Measurements from ENCODE around the gene RGMB. TPM values are rescaled to one million over a fixed set of nuclear protein-coding genes. Genes with fewer than 3 reads are reported as not detected.

The RGMB gene
- total and polyA plus RNA-seq, 2 donors: 1.7 to 4.1 TPM

DNA sequence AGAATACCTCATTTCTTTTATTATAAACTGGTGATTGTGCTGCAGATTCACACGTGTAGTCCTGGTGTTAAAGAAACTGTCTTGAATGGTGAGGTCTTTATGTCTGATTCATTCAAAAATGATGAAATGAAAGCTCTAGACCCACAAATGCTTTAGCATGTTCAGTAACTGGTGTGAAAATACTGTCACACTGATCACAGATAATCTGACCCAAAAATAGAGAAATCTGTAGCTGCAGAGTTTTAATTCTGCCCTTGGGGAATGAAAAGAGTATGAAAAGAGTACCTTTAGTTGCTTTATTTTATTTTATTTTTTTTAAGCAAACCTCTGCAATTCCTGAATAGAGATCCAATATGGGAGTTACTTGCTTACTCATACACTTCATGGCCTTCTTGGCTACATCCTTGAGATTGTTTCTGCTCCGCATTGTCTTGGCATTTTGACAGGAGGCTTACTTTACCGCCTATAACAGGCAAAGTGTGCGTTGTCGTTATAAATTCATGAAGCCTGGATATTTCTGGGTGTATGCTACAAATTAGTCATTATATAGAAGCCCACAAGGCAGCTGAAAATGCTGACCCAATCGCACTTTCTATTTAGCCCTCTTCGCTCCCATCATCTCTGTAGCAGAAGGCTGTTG lies 2.7 kb downstream of the RGMB start:
- peaks cover 52 to 71% of the 10 kb centered on the region in 2 donors for H3K27me3 ChIP-seq (ENCODE audit: control insufficient read depth in 2 of 2, insufficient read depth in 1 of 2, low read length in 1 of 2)
- 95% methylated on average over 7 of the region's 7 CpGs for WGBS
- H3K4me3 ChIP-seq (ENCODE audit: low read length in 2 of 2): no peak overlapping the region
- no peak overlapping the region for H3K27ac ChIP-seq (ENCODE audit: low read depth in 1 of 2, low read length in 1 of 2)
- DNase-seq (ENCODE audit: low read depth in 6 of 9, low spot score in 9 of 9): no peak
- H3K36me3 ChIP-seq (ENCODE audit: control insufficient read depth in 2 of 2, insufficient read depth in 2 of 2, low read length in 1 of 2): no peaks in the 10 kb centered on the region
- H3K4me1 ChIP-seq (ENCODE audit: control insufficient read depth in 2 of 2, insufficient read depth in 2 of 2, low read length in 2 of 2): peaks cover 8 to 19% of the 10 kb centered on the region in 2 donors
- H3K9me3 ChIP-seq (ENCODE audit: control insufficient read depth in 2 of 2, insufficient read depth in 1 of 2, low read length in 1 of 2): peaks cover 0 to 1% of the 10 kb centered on the region in 2 donors

- H3K4me1 ChIP-seq (ENCODE audit: control insufficient read depth in 2 of 2, insufficient read depth in 2 of 2, low read length in 2 of 2): peaks cover 6 to 17% of the 10 kb centered on the region in 2 donors
- WGBS: 96% methylated on average over 4 of the region's 4 CpGs
Measured at GRCh38 chr5:98777295-98777694, 3.8 kb downstream of the RGMB start.

DNA sequence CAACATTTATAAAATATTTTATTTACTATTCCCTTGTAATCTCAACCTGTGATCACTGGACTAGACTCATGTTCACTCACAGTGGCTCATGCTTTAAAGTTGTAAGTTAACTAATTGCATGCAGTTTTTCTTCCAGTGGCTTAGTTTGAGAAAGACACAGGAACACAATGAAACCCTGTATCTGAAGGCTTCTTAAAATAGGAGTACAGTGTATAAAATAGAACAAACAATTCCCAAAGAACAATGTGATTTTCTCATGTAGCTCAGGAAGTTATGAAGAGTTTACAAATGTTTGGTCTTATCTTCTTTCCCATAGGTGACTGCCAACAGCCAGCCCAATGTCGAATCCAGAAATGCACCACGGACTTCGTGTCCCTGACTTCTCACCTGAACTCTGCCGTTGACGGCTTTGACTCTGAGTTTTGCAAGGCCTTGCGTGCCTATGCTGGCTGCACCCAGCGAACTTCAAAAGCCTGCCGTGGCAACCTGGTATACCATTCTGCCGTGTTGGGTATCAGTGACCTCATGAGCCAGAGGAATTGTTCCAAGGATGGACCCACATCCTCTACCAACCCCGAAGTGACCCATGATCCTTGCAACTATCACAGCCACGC lies 5.9 kb downstream of the RGMB start:
- Histone ChIP-seq H3K36me3 (ENCODE audit: control insufficient read depth in 2 of 2, insufficient read depth in 2 of 2, low read length in 1 of 2) (no peaks in the 10 kb centered on the region), H3K9me3 (ENCODE audit: control insufficient read depth in 2 of 2, insufficient read depth in 1 of 2, low read length in 1 of 2) (no peaks in the 10 kb centered on the region), H3K27ac (ENCODE audit: low read depth in 1 of 2, low read length in 1 of 2) (no peak overlapping the region), H3K27me3 (ENCODE audit: control insufficient read depth in 2 of 2, insufficient read depth in 1 of 2, low read length in 1 of 2) (peaks cover 24 to 39% of the 10 kb centered on the region in 2 donors), H3K4me1 (ENCODE audit: control insufficient read depth in 2 of 2, insufficient read depth in 2 of 2, low read length in 2 of 2) (peaks cover 3 to 4% of the 10 kb centered on the region in 2 donors), H3K4me3 (ENCODE audit: low read length in 2 of 2) (no peak overlapping the region)
- 98% methylated on average over 11 of the region's 11 CpGs for WGBS
- no peak for DNase-seq (ENCODE audit: low read depth in 6 of 9, low spot score in 9 of 9)

More at GRCh38 chr5:98777295-98777694, 3.8 kb downstream of the RGMB start:
- Histone ChIP-seq H3K9me3 (ENCODE audit: control insufficient read depth in 2 of 2, insufficient read depth in 1 of 2, low read length in 1 of 2) (peaks cover 0 to 1% of the 10 kb centered on the region in 2 donors), H3K27ac (ENCODE audit: low read depth in 1 of 2, low read length in 1 of 2) (no peak overlapping the region), H3K27me3 (ENCODE audit: control insufficient read depth in 2 of 2, insufficient read depth in 1 of 2, low read length in 1 of 2) (peaks cover 45 to 60% of the 10 kb centered on the region in 2 donors), H3K4me3 (ENCODE audit: low read length in 2 of 2) (no peak overlapping the region), H3K36me3 (ENCODE audit: control insufficient read depth in 2 of 2, insufficient read depth in 2 of 2, low read length in 1 of 2) (no peaks in the 10 kb centered on the region)
- no peak for DNase-seq (ENCODE audit: low read depth in 6 of 9, low spot score in 9 of 9)

GRCh38 chr5:98780390-98780789 lies 6.9 kb downstream of the RGMB start:
- WGBS: 90% methylated on average over 3 of the region's 3 CpGs
- H3K36me3 ChIP-seq (ENCODE audit: control insufficient read depth in 2 of 2, insufficient read depth in 2 of 2, low read length in 1 of 2): no peaks in the 10 kb centered on the region
- no peaks in the 10 kb centered on the region for H3K9me3 ChIP-seq (ENCODE audit: control insufficient read depth in 2 of 2, insufficient read depth in 1 of 2, low read length in 1 of 2)
- H3K27me3 ChIP-seq (ENCODE audit: control insufficient read depth in 2 of 2, insufficient read depth in 1 of 2, low read length in 1 of 2): peaks cover 15 to 29% of the 10 kb centered on the region in 2 donors
- no peak overlapping the region for H3K4me3 ChIP-seq (ENCODE audit: low read length in 2 of 2)
- DNase-seq (ENCODE audit: low read depth in 6 of 9, low spot score in 9 of 9): no peak
- H3K4me1 ChIP-seq (ENCODE audit: control insufficient read depth in 2 of 2, insufficient read depth in 2 of 2, low read length in 2 of 2): no peaks in the 10 kb centered on the region
- no peak overlapping the region for H3K27ac ChIP-seq (ENCODE audit: low read depth in 1 of 2, low read length in 1 of 2)

DNA sequence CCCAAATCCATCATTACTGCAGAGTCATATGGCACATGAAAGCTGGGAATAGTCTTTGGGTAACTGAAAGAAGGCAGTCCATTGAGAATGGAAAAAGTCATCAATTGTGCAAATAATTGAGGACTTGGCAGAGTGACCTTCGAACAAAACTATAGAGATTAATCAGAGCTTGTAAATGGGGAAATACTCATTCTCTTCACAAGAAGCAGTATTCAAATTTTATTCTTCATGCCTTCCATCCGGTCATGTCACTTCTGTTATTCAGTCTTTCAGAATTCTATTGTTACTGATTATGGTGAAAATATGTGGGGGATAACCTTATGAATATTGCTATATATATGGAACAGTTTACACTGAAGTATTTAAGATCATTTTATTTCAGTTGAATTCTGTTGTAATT lies 8.1 kb downstream of the RGMB start:
- H3K4me1 ChIP-seq (ENCODE audit: control insufficient read depth in 2 of 2, insufficient read depth in 2 of 2, low read length in 2 of 2): no peaks in the 10 kb centered on the region
- no peaks in the 10 kb centered on the region for H3K9me3 ChIP-seq (ENCODE audit: control insufficient read depth in 2 of 2, insufficient read depth in 1 of 2, low read length in 1 of 2)
- 72% methylated on average over 2 of the region's 2 CpGs for WGBS
- no peak overlapping the region for H3K4me3 ChIP-seq (ENCODE audit: low read length in 2 of 2)
- DNase-seq (ENCODE audit: low read depth in 6 of 9, low spot score in 9 of 9): no peak
- no peaks in the 10 kb centered on the region for H3K36me3 ChIP-seq (ENCODE audit: control insufficient read depth in 2 of 2, insufficient read depth in 2 of 2, low read length in 1 of 2)
- H3K27me3 ChIP-seq (ENCODE audit: control insufficient read depth in 2 of 2, insufficient read depth in 1 of 2, low read length in 1 of 2): peaks cover 5 to 18% of the 10 kb centered on the region in 2 donors
- no peak overlapping the region for H3K27ac ChIP-seq (ENCODE audit: low read depth in 1 of 2, low read length in 1 of 2)

GRCh38 chr5:98781964-98782363 lies 8.5 kb downstream of the RGMB start:
- no peak for DNase-seq (ENCODE audit: low read depth in 6 of 9, low spot score in 9 of 9)

DNA sequence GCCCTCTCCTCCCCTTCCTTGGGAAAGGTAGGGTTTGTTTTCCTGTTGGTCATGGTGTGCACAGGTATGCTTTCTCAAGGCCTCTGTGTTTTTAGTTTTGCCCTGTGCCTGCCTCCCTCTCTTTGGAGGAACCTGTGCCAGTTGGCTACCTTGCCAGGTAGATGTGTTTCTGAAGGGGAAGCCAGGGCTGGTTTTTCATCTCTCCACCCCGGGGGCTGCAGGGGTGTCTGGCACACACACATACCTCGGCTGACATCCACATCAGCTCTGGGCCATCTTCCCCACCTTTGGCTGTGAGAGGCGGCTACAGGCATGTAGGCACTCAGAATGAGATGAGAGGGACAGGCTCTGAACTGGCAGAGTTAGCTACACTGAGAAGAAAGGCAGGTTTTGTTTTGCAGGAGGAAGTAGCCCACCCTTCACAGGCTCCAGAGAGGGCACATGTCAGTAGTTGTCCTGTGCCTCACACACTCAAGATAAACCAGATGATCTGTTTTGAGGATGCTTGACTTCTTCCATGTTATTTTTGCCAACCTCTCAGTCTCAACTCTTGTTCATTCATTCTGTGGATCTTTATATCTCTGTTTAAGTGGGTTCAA lies 9.7 kb downstream of the RGMB start:
- 92% methylated on average over 3 of the region's 3 CpGs for WGBS
- Histone ChIP-seq H3K27me3 (ENCODE audit: control insufficient read depth in 2 of 2, insufficient read depth in 1 of 2, low read length in 1 of 2) (peaks cover 3 to 5% of the 10 kb centered on the region in 2 donors), H3K4me1 (ENCODE audit: control insufficient read depth in 2 of 2, insufficient read depth in 2 of 2, low read length in 2 of 2) (peaks cover 0 to 7% of the 10 kb centered on the region in 2 donors), H3K36me3 (ENCODE audit: control insufficient read depth in 2 of 2, insufficient read depth in 2 of 2, low read length in 1 of 2) (no peaks in the 10 kb centered on the region), H3K4me3 (ENCODE audit: low read length in 2 of 2) (no peak overlapping the region), H3K27ac (ENCODE audit: low read depth in 1 of 2, low read length in 1 of 2) (no peak overlapping the region), H3K9me3 (ENCODE audit: control insufficient read depth in 2 of 2, insufficient read depth in 1 of 2, low read length in 1 of 2) (no peaks in the 10 kb centered on the region)
- DNase-seq (ENCODE audit: low read depth in 6 of 9, low spot score in 9 of 9): no peak

More at GRCh38 chr5:98781964-98782363, 8.5 kb downstream of the RGMB start:
- Histone ChIP-seq H3K4me1 (ENCODE audit: control insufficient read depth in 2 of 2, insufficient read depth in 2 of 2, low read length in 2 of 2) (no peaks in the 10 kb centered on the region), H3K4me3 (ENCODE audit: low read length in 2 of 2) (no peak overlapping the region), H3K36me3 (ENCODE audit: control insufficient read depth in 2 of 2, insufficient read depth in 2 of 2, low read length in 1 of 2) (no peaks in the 10 kb centered on the region), H3K9me3 (ENCODE audit: control insufficient read depth in 2 of 2, insufficient read depth in 1 of 2, low read length in 1 of 2) (no peaks in the 10 kb centered on the region), H3K27me3 (ENCODE audit: control insufficient read depth in 2 of 2, insufficient read depth in 1 of 2, low read length in 1 of 2) (peaks cover 4 to 13% of the 10 kb centered on the region in 2 donors), H3K27ac (ENCODE audit: low read depth in 1 of 2, low read length in 1 of 2) (no peak overlapping the region)
- whole genome bisulfite sequencing: 94% methylated on average over 2 of the region's 2 CpGs

DNA sequence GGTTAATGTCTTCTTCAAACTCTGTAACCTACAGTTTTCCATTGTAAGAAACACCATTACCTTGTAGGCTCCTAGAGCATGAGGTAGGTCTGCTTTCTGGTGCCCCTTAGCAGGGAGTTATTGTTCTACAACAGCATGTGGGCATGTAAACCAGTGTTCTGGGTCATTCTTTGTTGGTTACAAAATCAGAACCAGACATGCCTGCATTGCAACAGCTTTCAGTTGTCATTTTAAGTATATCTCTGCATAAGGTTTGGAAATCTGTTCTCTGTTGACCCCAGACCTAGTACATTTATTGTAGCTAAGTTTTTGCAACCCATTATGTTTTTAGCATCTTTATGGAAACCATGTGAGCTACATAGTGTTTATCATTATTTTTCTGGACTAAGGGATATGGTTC lies 10.9 kb downstream of the RGMB start:
- no peak for DNase-seq (ENCODE audit: low read depth in 6 of 9, low spot score in 9 of 9)
- Histone ChIP-seq H3K27ac (ENCODE audit: low read depth in 1 of 2, low read length in 1 of 2) (no peak overlapping the region), H3K4me1 (ENCODE audit: control insufficient read depth in 2 of 2, insufficient read depth in 2 of 2, low read length in 2 of 2) (peaks cover 0 to 7% of the 10 kb centered on the region in 2 donors), H3K4me3 (ENCODE audit: low read length in 2 of 2) (no peak overlapping the region), H3K9me3 (ENCODE audit: control insufficient read depth in 2 of 2, insufficient read depth in 1 of 2, low read length in 1 of 2) (no peaks in the 10 kb centered on the region), H3K36me3 (ENCODE audit: control insufficient read depth in 2 of 2, insufficient read depth in 2 of 2, low read length in 1 of 2) (no peaks in the 10 kb centered on the region), H3K27me3 (ENCODE audit: control insufficient read depth in 2 of 2, insufficient read depth in 1 of 2, low read length in 1 of 2) (peaks cover 3 to 5% of the 10 kb centered on the region in 2 donors)

GRCh38 chr5:98785244-98785643 lies 11.8 kb downstream of the RGMB start:
- no peaks in the 10 kb centered on the region for H3K36me3 ChIP-seq (ENCODE audit: control insufficient read depth in 2 of 2, insufficient read depth in 2 of 2, low read length in 1 of 2)
- H3K4me3 ChIP-seq (ENCODE audit: low read length in 2 of 2): no peak overlapping the region
- peaks cover 0 to 2% of the 10 kb centered on the region in 2 donors for H3K27me3 ChIP-seq (ENCODE audit: control insufficient read depth in 2 of 2, insufficient read depth in 1 of 2, low read length in 1 of 2)
- no peaks in the 10 kb centered on the region for H3K9me3 ChIP-seq (ENCODE audit: control insufficient read depth in 2 of 2, insufficient read depth in 1 of 2, low read length in 1 of 2)
- WGBS: 94% methylated on average over 3 of the region's 3 CpGs
- DNase-seq (ENCODE audit: low read depth in 6 of 9, low spot score in 9 of 9): no peak
- H3K27ac ChIP-seq (ENCODE audit: low read depth in 1 of 2, low read length in 1 of 2): no peak overlapping the region
- H3K4me1 ChIP-seq (ENCODE audit: control insufficient read depth in 2 of 2, insufficient read depth in 2 of 2, low read length in 2 of 2): peaks cover 0 to 7% of the 10 kb centered on the region in 2 donors

Data from thymus (tissue), 11 donors.